ENCODE data around the gene CNOT8. TPM values are rescaled to one million over a fixed set of nuclear protein-coding genes. Genes with fewer than 3 reads are reported as not detected.

CNOT8 gene
- total RNA-seq: 55.7 and 60.7 TPM in 2 replicates

- Mint-ChIP-seq H3K4me1 (ENCODE audit: low read depth) (peaks cover 48% of the 10 kb centered on the region), H3K4me3 (peak within 1 kb of the TSS; percentile 99), H3K27ac (peak within 1 kb of the TSS; percentile 100), H3K9me3 (no peaks in the 10 kb centered on the region), H3K27me3 (ENCODE audit: insufficient read depth) (no peaks in the 10 kb centered on the region), H3K36me3 (ENCODE audit: low read depth) (peaks cover 22% of the 10 kb centered on the region)
- DNase-seq (ENCODE audit: low spot score): peak; percentile 96
- intact Hi-C loops (cut with micrococcal nuclease): loop anchor here (1.0 to 5.0 kb wide), 7 partner anchors 46 to 820 kb away; partner anchors contain the start of genes FAM114A2, LARP1, MFAP3 and MRPL22
Measured at GRCh38 chr5:154858297-154858971, at the start of gene CNOT8. TSS of gene CNOT8 (plus strand) at chr5:154858627. CDS start at chr5:154863279, 4,652 bp downstream.

GRCh38 chr5:154811239-154811638 lies 47.2 kb upstream of the CNOT8 start:
- no peak overlapping the region for H3K4me3 Mint-ChIP-seq
- no peaks in the 10 kb centered on the region for H3K9me3 Mint-ChIP-seq
- peaks cover 61% of the 10 kb centered on the region for H3K36me3 Mint-ChIP-seq (ENCODE audit: low read depth)
- intact Hi-C loops (cut with micrococcal nuclease): no loop called here
- no peaks in the 10 kb centered on the region for H3K27me3 Mint-ChIP-seq (ENCODE audit: insufficient read depth)
- no peak for DNase-seq (ENCODE audit: low spot score)
- H3K4me1 Mint-ChIP-seq (ENCODE audit: low read depth): peaks cover 36% of the 10 kb centered on the region
- no peak overlapping the region for H3K27ac Mint-ChIP-seq

- Mint-ChIP-seq H3K27ac (no peak overlapping the region), H3K9me3 (no peaks in the 10 kb centered on the region), H3K4me3 (no peak overlapping the region), H3K4me1 (ENCODE audit: low read depth) (peaks cover 42% of the 10 kb centered on the region), H3K27me3 (ENCODE audit: insufficient read depth) (no peaks in the 10 kb centered on the region), H3K36me3 (ENCODE audit: low read depth) (peaks cover 67% of the 10 kb centered on the region)
- DNase-seq (ENCODE audit: low spot score): peak; percentile 37
- intact Hi-C loops (cut with micrococcal nuclease): loop anchor here (1.0 to 2.0 kb wide), 5 partner anchors 19 to 162 kb away; partner anchors contain the start of genes CNOT8 and LARP1
Measured at GRCh38 chr5:154811653-154812465, 46.6 kb upstream of the CNOT8 start.

DNA sequence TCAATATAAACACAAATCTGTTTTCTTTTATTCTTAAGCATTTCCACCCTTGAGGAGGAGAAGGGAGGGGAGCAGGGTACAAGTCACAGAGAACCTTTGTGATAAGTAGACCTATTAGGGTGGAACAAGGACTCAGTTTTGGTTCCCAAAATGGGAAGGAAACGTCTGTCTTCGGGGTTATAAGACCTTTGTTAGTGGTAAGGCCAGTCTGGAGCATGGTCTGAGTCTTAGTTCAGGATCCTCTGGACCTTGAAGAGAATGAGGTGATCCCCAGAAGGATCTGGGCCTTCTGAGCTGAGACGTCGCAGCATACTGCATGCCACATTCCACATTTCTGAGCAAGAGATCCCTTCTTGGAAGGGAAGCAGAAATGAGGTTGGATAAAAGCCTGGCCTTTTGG lies 45.3 kb upstream of the CNOT8 start:
- intact Hi-C loops (cut with micrococcal nuclease): loop anchor here (2.0 kb wide), 1 partner anchor 20 kb away; no protein-coding TSS in a partner anchor
- Mint-ChIP-seq H3K4me1 (ENCODE audit: low read depth) (peaks cover 50% of the 10 kb centered on the region), H3K9me3 (no peaks in the 10 kb centered on the region), H3K27ac (no peak overlapping the region), H3K4me3 (no peak overlapping the region), H3K27me3 (ENCODE audit: insufficient read depth) (no peaks in the 10 kb centered on the region), H3K36me3 (ENCODE audit: low read depth) (peaks cover 70% of the 10 kb centered on the region)
- no peak for DNase-seq (ENCODE audit: low spot score)

GRCh38 chr5:154813736-154814135 lies 44.7 kb upstream of the CNOT8 start:
- no peak for DNase-seq (ENCODE audit: low spot score)
- Mint-ChIP-seq H3K27me3 (ENCODE audit: insufficient read depth) (no peaks in the 10 kb centered on the region), H3K9me3 (no peaks in the 10 kb centered on the region), H3K4me3 (no peak overlapping the region), H3K36me3 (ENCODE audit: low read depth) (peaks cover 65% of the 10 kb centered on the region), H3K4me1 (ENCODE audit: low read depth) (peaks cover 56% of the 10 kb centered on the region), H3K27ac (peak overlapping the region; percentile 52)
- intact Hi-C loops (cut with micrococcal nuclease): loop anchor here (2.0 kb wide), 1 partner anchor 21 kb away; no protein-coding TSS in a partner anchor

DNA sequence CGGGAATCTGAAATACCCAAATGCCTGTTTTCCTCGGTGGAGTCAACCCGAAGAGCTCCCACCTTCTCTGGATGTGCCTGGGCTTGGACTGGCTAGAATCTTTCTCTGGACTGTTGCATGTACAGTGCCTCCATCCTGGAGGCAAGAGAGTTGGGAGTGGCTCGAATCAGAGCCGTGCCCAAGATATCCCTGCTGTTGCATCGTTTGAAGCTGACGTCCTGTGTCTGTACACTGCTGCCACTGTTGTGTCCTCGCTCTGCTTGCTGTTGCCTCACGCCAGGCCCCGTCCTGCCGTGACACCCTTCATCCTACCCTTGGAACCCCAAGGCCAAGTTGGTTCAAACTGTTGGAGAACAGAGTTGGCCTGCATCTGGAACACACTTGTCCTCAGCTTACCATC lies 43.4 kb upstream of the CNOT8 start:
- Mint-ChIP-seq H3K4me3 (no peak overlapping the region), H3K4me1 (ENCODE audit: low read depth) (peaks cover 67% of the 10 kb centered on the region)

GRCh38 chr5:154815684-154816247 lies 42.7 kb upstream of the CNOT8 start:
- intact Hi-C loops (cut with micrococcal nuclease): no loop called here
- no peak for DNase-seq (ENCODE audit: low spot score)
- H3K27me3 Mint-ChIP-seq (ENCODE audit: insufficient read depth): no peaks in the 10 kb centered on the region
- H3K27ac Mint-ChIP-seq: peak overlapping the region; percentile 61
- peaks cover 73% of the 10 kb centered on the region for H3K4me1 Mint-ChIP-seq (ENCODE audit: low read depth)
- no peak overlapping the region for H3K4me3 Mint-ChIP-seq
- peaks cover 58% of the 10 kb centered on the region for H3K36me3 Mint-ChIP-seq (ENCODE audit: low read depth)
- no peaks in the 10 kb centered on the region for H3K9me3 Mint-ChIP-seq

More for the DNA sequence above, 43.4 kb upstream of the CNOT8 start:
- H3K27me3 Mint-ChIP-seq (ENCODE audit: insufficient read depth): no peaks in the 10 kb centered on the region
- intact Hi-C loops (cut with micrococcal nuclease): no loop called here
- DNase-seq (ENCODE audit: low spot score): no peak
- no peaks in the 10 kb centered on the region for H3K9me3 Mint-ChIP-seq
- no peak overlapping the region for H3K27ac Mint-ChIP-seq
- H3K36me3 Mint-ChIP-seq (ENCODE audit: low read depth): peaks cover 59% of the 10 kb centered on the region

- intact Hi-C loops (cut with micrococcal nuclease): no loop called here
- H3K27ac Mint-ChIP-seq: no peak overlapping the region
- no peaks in the 10 kb centered on the region for H3K9me3 Mint-ChIP-seq
- peaks cover 57% of the 10 kb centered on the region for H3K36me3 Mint-ChIP-seq (ENCODE audit: low read depth)
- DNase-seq (ENCODE audit: low spot score): no peak
- H3K4me3 Mint-ChIP-seq: no peak overlapping the region
- H3K27me3 Mint-ChIP-seq (ENCODE audit: insufficient read depth): no peaks in the 10 kb centered on the region
- H3K4me1 Mint-ChIP-seq (ENCODE audit: low read depth): peaks cover 75% of the 10 kb centered on the region
Measured at GRCh38 chr5:154816891-154817492, 41.4 kb upstream of the CNOT8 start.

- H3K36me3 Mint-ChIP-seq (ENCODE audit: low read depth): peaks cover 55% of the 10 kb centered on the region
- H3K4me3 Mint-ChIP-seq: no peak overlapping the region
- no peak for DNase-seq (ENCODE audit: low spot score)
- H3K9me3 Mint-ChIP-seq: no peaks in the 10 kb centered on the region
- H3K27ac Mint-ChIP-seq: no peak overlapping the region
- intact Hi-C loops (cut with micrococcal nuclease): no loop called here
- H3K27me3 Mint-ChIP-seq (ENCODE audit: insufficient read depth): no peaks in the 10 kb centered on the region
- peaks cover 70% of the 10 kb centered on the region for H3K4me1 Mint-ChIP-seq (ENCODE audit: low read depth)
Measured at GRCh38 chr5:154817815-154818214, 40.6 kb upstream of the CNOT8 start.

DNA sequence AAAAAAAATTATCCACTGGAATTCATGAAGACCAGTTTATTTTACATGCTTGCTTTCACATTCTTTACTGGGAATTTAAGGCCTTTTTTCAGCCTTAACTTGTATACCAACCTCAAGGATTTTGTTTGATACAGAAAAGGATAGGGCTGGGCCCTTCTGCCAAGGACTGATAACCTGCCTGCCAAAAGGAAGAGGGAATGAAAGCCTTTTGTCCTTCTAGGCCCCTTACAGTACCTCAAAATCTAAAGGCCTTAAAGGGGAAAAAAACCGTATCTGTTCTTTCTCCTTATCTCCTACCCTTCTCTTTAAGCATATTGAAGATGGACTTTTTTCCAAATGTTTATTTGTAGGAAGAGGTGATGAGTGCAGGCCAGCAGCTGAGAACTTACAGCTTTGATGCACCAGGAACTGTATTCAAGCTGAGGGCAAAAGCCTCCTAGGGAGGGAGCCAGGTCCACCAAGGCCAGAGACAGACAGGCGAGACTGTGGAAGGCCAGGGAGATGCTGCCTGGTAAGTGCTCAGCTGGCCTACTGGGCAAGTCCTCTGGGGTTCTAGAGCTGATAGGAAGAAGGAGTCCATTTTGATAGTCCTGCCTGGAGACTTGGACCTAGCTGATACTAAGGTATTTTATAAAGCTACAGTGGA lies 39.8 kb upstream of the CNOT8 start:
- Mint-ChIP-seq H3K4me3 (no peak overlapping the region), H3K36me3 (ENCODE audit: low read depth) (peaks cover 53% of the 10 kb centered on the region), H3K4me1 (ENCODE audit: low read depth) (peaks cover 63% of the 10 kb centered on the region), H3K27ac (no peak overlapping the region), H3K9me3 (no peaks in the 10 kb centered on the region), H3K27me3 (ENCODE audit: insufficient read depth) (no peaks in the 10 kb centered on the region)
- intact Hi-C loops (cut with micrococcal nuclease): no loop called here
- DNase-seq (ENCODE audit: low spot score): no peak

DNA sequence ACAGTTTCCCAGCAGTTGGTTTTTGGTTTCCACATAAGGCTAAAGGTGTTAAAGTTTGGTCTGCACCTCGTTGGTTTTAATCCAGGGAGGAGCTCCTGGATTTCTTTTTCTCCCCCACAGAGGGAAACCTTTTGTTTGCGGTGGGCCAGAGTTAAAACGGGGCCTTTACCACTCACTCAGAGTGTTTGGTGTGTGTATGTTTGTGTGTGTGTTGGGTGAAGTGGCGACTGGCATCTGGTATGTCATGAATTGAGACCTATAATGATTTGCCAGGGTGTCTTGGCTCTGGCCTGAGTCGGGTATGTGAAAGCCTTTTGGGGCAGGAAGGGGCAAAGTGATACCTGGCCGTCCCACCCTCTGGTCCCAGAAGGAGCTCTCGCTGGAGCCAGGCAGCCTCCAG lies 38.9 kb upstream of the CNOT8 start:
- H3K4me1 Mint-ChIP-seq (ENCODE audit: low read depth): peaks cover 61% of the 10 kb centered on the region
- no peaks in the 10 kb centered on the region for H3K9me3 Mint-ChIP-seq
- DNase-seq (ENCODE audit: low spot score): no peak
- H3K27me3 Mint-ChIP-seq (ENCODE audit: insufficient read depth): no peaks in the 10 kb centered on the region
- intact Hi-C loops (cut with micrococcal nuclease): no loop called here
- no peak overlapping the region for H3K4me3 Mint-ChIP-seq
- H3K36me3 Mint-ChIP-seq (ENCODE audit: low read depth): peaks cover 50% of the 10 kb centered on the region
- peak overlapping the region; percentile 49 for H3K27ac Mint-ChIP-seq

- Mint-ChIP-seq H3K4me3 (no peak overlapping the region), H3K4me1 (ENCODE audit: low read depth) (peaks cover 53% of the 10 kb centered on the region), H3K27ac (no peak overlapping the region), H3K27me3 (ENCODE audit: insufficient read depth) (no peaks in the 10 kb centered on the region), H3K9me3 (no peaks in the 10 kb centered on the region), H3K36me3 (ENCODE audit: low read depth) (peaks cover 44% of the 10 kb centered on the region)
- DNase-seq (ENCODE audit: low spot score): no peak
- intact Hi-C loops (cut with micrococcal nuclease): no loop called here
Measured at GRCh38 chr5:154820383-154820782, 38.0 kb upstream of the CNOT8 start.
